Measurements from ENCODE around the gene ADSL. TPM values are rescaled to one million over a fixed set of nuclear protein-coding genes. Genes with fewer than 3 reads are reported as not detected.

ADSL gene
- total and polyA plus RNA-seq, 9 of the 15 experiments (the other 6 are each of a cell fraction or from before 2014, with no cell fraction given) = 112 to 322 (median 146) TPM

DNA sequence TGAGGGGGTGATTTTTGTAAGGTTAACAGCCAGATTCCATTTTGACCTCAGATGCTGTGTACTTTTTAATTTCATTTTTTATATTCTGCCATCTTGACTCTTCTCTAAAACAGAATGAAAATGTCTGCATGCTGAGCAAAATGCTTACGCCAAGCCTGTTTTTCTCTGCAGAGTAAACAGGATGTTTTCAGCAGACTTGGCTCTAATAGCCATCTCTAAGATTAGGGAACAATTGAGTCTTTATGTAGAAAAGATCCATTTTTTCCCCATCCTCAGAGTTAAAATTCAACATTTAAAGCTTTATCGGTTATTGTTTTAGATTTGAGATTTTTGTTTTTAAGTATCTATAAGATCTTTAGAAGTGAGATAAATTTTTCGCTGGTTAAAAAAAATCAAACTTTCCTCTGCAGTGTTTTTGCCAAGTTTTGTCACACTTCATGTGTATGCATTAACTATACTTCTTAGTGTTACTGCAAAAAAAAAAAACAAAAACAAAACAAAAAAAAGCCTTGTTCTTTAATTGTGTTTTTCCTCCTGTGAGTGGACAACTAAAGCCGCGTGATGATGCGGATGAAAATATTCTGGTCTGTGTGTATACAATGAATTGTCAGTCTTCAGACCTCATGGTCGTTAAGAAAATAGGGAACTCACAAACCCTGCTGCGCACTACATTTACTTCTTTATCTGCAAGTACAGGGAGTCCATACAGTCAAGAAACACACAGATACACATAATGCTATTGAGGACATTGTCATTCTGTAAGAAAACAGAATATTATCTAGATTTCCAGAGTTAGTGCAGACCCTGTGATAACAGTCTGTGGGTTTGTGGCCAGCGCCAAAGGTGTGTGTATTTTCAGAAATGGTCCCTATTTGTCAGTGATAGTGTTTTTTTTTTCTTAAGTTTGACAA lies 17.5 kb upstream of the ADSL start (continued):
- TF ChIP-seq PREB (CRISPR knock-in tag; IDR thresholded peaks at IDR 0.05) = no peak
- TF ChIP-seq ZNF57 (CRISPR knock-in tag; IDR thresholded peaks at IDR 0.05) = no peak
- TF ChIP-seq FOXA1 (IDR thresholded peaks at IDR 0.05; ENCODE audit: borderline replicate concordance) = no peak
- no peak for TF ChIP-seq MCM5 (IDR thresholded peaks at IDR 0.05; ENCODE audit: low read depth)
- TF ChIP-seq SMARCE1 (IDR thresholded peaks at IDR 0.05) = peak; percentile 92
- TF ChIP-seq, protein P1, sequence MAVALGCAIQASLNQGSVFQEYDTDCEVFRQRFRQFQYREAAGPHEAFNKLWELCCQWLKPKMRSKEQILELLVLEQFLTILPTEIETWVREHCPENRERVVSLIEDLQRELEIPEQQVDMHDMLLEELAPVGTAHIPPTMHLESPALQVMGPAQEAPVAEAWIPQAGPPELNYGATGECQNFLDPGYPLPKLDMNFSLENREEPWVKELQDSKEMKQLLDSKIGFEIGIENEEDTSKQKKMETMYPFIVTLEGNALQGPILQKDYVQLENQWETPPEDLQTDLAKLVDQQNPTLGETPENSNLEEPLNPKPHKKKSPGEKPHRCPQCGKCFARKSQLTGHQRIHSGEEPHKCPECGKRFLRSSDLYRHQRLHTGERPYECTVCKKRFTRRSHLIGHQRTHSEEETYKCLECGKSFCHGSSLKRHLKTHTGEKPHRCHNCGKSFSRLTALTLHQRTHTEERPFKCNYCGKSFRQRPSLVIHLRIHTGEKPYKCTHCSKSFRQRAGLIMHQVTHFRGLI (CRISPR knock-in tag; IDR thresholded peaks at IDR 0.05) = no peak; the same call in 1 of the 2 replicates
- no peak for TF ChIP-seq SREBF1 (IDR thresholded peaks at IDR 0.05; ENCODE audit: borderline replicate concordance, low read depth, low read length)
- TF ChIP-seq DDX20 (tag; IDR thresholded peaks at IDR 0.05; ENCODE audit: low read depth) = no peak
- TF ChIP-seq, protein P2, sequence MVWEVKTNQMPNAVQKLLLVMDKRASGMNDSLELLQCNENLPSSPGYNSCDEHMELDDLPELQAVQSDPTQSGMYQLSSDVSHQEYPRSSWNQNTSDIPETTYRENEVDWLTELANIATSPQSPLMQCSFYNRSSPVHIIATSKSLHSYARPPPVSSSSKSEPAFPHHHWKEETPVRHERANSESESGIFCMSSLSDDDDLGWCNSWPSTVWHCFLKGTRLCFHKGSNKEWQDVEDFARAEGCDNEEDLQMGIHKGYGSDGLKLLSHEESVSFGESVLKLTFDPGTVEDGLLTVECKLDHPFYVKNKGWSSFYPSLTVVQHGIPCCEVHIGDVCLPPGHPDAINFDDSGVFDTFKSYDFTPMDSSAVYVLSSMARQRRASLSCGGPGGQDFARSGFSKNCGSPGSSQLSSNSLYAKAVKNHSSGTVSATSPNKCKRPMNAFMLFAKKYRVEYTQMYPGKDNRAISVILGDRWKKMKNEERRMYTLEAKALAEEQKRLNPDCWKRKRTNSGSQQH (CRISPR knock-in tag; IDR thresholded peaks at IDR 0.05) = no peak
- no peak for TF ChIP-seq CBX8 (IDR thresholded peaks at IDR 0.05; ENCODE audit: borderline replicate concordance, extremely low read depth, low read depth, low read length, poor library complexity, severe bottlenecking)
- peak; percentile 58 to 87; a peak in 3 of 4 replicates for TF ChIP-seq RCOR1 (IDR thresholded peaks at IDR 0.05; ENCODE audit: borderline replicate concordance in 1 of 2, low read depth in 2 of 2, low read length in 2 of 2)
- TF ChIP-seq PRDM10 (IDR thresholded peaks at IDR 0.05; ENCODE audit: partially characterized antibody) = no peak
- TF ChIP-seq MEF2D (tag; conservative IDR thresholded peaks at IDR 0.05; ENCODE audit: low read depth) = peak; percentile 75
- peak; percentile 84 for TF ChIP-seq ZKSCAN8 (CRISPR knock-in tag; IDR thresholded peaks at IDR 0.05)
- no peak for TF ChIP-seq KLF13 (tag; IDR thresholded peaks at IDR 0.05; ENCODE audit: borderline replicate concordance, low read depth)
- no peak for TF ChIP-seq BACH1 (tag; IDR thresholded peaks at IDR 0.05)
- no peak for TF ChIP-seq NR2F6 (CRISPR knock-in tag; IDR thresholded peaks at IDR 0.05)
- peak; percentile 91 for TF ChIP-seq SPI1 (IDR thresholded peaks at IDR 0.05; ENCODE audit: borderline replicate concordance, low read depth, low read length)
- no peak for TF ChIP-seq NCOA4 (IDR thresholded peaks at IDR 0.05; ENCODE audit: partially characterized antibody)
- TF ChIP-seq BMI1 (IDR thresholded peaks at IDR 0.05; ENCODE audit: low read length) = no peak

All from K562 (cell line).